MM.1S (cell line): ENCODE results near the gene MAP3K15.

ENCODE experiments used
- DNase-seq: peaks from one replicate; pipeline ENCODE4 v3.0.0-alpha.2; 2015
- H2AFZ ChIP-seq: fragments of 300-600 bp; sonication (generic); 2 replicates; pipeline ENCODE4 v1.6.0; 2016; ENCODE audit warnings: antibody characterized with exemption, low read length
- H3F3A ChIP-seq: fragments of 300-600 bp; sonication (generic); 2 replicates; pipeline ENCODE4 v1.6.1; 2016; ENCODE audit warnings: mild to moderate bottlenecking, antibody characterized with exemption, low read length, moderate library complexity, mixed read lengths; ENCODE audit not compliant: insufficient read depth
- H3K27ac ChIP-seq: fragments of 300-600 bp; sonication (generic); 2 replicates; pipeline ENCODE4 v1.5.1; 2016; ENCODE audit warnings: mild to moderate bottlenecking, low read length
- H3K27me3 ChIP-seq: fragments of 300-600 bp; sonication (generic); replicated peaks from 2 replicates; pipeline ENCODE4 v1.6.0; 2016; ENCODE audit warnings: low read length; ENCODE audit not compliant: insufficient read depth
- H3K36me3 ChIP-seq: fragments of 300-600 bp; sonication (generic); replicated peaks from 2 replicates; pipeline ENCODE4 v1.6.1; 2016; ENCODE audit warnings: mild to moderate bottlenecking, low read length, mixed read lengths; ENCODE audit not compliant: insufficient read depth
- H3K4me1 ChIP-seq: fragments of 300-600 bp; sonication (generic); 2 replicates; pipeline ENCODE4 v1.6.1; 2016; ENCODE audit warnings: low read length, mixed read lengths
- H3K4me2 ChIP-seq: fragments of 300-600 bp; sonication (generic); 2 replicates; pipeline ENCODE4 v1.6.0; 2016; ENCODE audit warnings: low read depth, low read length
- H3K4me3 ChIP-seq: fragments of 300-600 bp; sonication (generic); 2 replicates; pipeline ENCODE4 v1.5.1; 2016; ENCODE audit warnings: low read length, mixed read lengths
- H3K79me2 ChIP-seq: fragments of 300-600 bp; sonication (generic); 2 replicates; pipeline ENCODE4 v1.6.1; 2016; ENCODE audit warnings: mixed run types, low read length, mixed read lengths
- H3K9ac ChIP-seq: fragments of 300-600 bp; sonication (generic); 2 replicates; pipeline ENCODE4 v1.6.1; 2016; ENCODE audit warnings: low read length, mixed read lengths
- H3K9me2 ChIP-seq: fragments of 300-600 bp; sonication (generic); replicated peaks from 2 replicates; pipeline ENCODE4 v1.6.1; 2016; ENCODE audit warnings: mild to moderate bottlenecking, low read length, mixed read lengths; ENCODE audit not compliant: insufficient read depth
- H3K9me3 ChIP-seq: fragments of 300-600 bp; sonication (generic); replicated peaks from 2 replicates; pipeline ENCODE4 v1.6.1; 2016; ENCODE audit warnings: mild to moderate bottlenecking, low read length, mixed read lengths; ENCODE audit not compliant: insufficient read depth
- H4K20me1 ChIP-seq: fragments of 300-600 bp; sonication (generic); 2 replicates; pipeline ENCODE4 v1.6.1; 2016; ENCODE audit warnings: mild to moderate bottlenecking, low read length, moderate library complexity, mixed read lengths; ENCODE audit not compliant: insufficient read depth
- EZH2 ChIP-seq: fragments of 300-600 bp; sonication (generic); optimal IDR thresholded peaks from 2 replicates; pipeline ENCODE3; 2017; ENCODE audit warnings: low read depth, mild to moderate bottlenecking, antibody characterized with exemption, low read length, mixed read lengths
- EZH2phosphoT487 ChIP-seq: fragments of 300-600 bp; sonication (generic); IDR thresholded peaks from 2 replicates; pipeline ENCODE4 v1.6.1; 2018; ENCODE audit warnings: antibody characterized with exemption, low read length
- TF ChIP-seq, protein P1 (sequence below): fragments of 300-600 bp; sonication (generic); IDR thresholded peaks from 2 replicates; pipeline ENCODE4 v1.5.1; 2016; ENCODE audit warnings: antibody characterized with exemption, low read length, mixed read lengths

MAP3K15 gene

GRCh38 chrX:19532709-19533108 is 17.4 kb upstream of the MAP3K15 start:
- no peak overlapping the region for H2AFZ ChIP-seq
- no peaks in the 10 kb centered on the region for H3K79me2 ChIP-seq
- H3K4me2 ChIP-seq, result no peak overlapping the region
- H3K36me3 ChIP-seq, result no peaks in the 10 kb centered on the region
- no peaks in the 10 kb centered on the region for H3F3A ChIP-seq
- H3K4me1 ChIP-seq, result no peaks in the 10 kb centered on the region
- H3K9ac ChIP-seq, result no peak overlapping the region
- TF ChIP-seq EZH2 (no peak), EZH2phosphoT487 (no peak)
- TF ChIP-seq, protein P1, sequence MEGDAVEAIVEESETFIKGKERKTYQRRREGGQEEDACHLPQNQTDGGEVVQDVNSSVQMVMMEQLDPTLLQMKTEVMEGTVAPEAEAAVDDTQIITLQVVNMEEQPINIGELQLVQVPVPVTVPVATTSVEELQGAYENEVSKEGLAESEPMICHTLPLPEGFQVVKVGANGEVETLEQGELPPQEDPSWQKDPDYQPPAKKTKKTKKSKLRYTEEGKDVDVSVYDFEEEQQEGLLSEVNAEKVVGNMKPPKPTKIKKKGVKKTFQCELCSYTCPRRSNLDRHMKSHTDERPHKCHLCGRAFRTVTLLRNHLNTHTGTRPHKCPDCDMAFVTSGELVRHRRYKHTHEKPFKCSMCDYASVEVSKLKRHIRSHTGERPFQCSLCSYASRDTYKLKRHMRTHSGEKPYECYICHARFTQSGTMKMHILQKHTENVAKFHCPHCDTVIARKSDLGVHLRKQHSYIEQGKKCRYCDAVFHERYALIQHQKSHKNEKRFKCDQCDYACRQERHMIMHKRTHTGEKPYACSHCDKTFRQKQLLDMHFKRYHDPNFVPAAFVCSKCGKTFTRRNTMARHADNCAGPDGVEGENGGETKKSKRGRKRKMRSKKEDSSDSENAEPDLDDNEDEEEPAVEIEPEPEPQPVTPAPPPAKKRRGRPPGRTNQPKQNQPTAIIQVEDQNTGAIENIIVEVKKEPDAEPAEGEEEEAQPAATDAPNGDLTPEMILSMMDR, result no peak
- no peaks in the 10 kb centered on the region for H4K20me1 ChIP-seq
- H3K27me3 ChIP-seq, result no peaks in the 10 kb centered on the region
- H3K9me2 ChIP-seq, result no peaks in the 10 kb centered on the region
- H3K4me3 ChIP-seq, result no peak overlapping the region
- DNase-seq, result no peak
- H3K9me3 ChIP-seq, result no peaks in the 10 kb centered on the region
- no peak overlapping the region for H3K27ac ChIP-seq

DNA sequence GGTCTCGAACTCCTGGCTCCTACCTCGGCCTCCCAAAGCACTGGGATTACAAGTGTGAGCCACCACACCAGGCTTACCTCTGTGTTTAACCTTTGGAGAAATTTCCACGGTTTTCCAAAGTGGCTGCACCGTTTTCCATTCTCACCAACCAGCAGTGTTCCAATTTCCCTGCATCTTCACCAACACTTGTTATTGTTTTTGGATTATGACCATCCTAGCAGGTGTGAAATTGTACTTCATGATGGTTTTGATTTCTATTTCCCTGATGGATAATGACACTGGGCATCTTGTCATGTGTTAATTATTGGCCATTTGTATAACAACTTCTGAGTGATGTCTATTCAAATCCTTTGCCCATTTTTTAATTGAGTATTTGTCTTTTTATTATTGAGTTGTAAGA is 2.7 kb upstream of the MAP3K15 start:
- no peak overlapping the region for H2AFZ ChIP-seq
- TF ChIP-seq EZH2, result no peak
- TF ChIP-seq EZH2phosphoT487, result no peak
- TF ChIP-seq, protein P1, result no peak
- H3K27me3 ChIP-seq, result no peaks in the 10 kb centered on the region
- H3K36me3 ChIP-seq, result no peaks in the 10 kb centered on the region
- H3K9ac ChIP-seq, result no peak overlapping the region
- no peak overlapping the region for H3K4me2 ChIP-seq
- H3K9me3 ChIP-seq, result no peaks in the 10 kb centered on the region
- no peaks in the 10 kb centered on the region for H3K9me2 ChIP-seq
- H3K4me3 ChIP-seq, result no peak overlapping the region
- H3K79me2 ChIP-seq, result no peaks in the 10 kb centered on the region
- no peak for DNase-seq
- H3K4me1 ChIP-seq, result no peaks in the 10 kb centered on the region
- no peaks in the 10 kb centered on the region for H3F3A ChIP-seq
- no peak overlapping the region for H3K27ac ChIP-seq
- no peaks in the 10 kb centered on the region for H4K20me1 ChIP-seq

DNA sequence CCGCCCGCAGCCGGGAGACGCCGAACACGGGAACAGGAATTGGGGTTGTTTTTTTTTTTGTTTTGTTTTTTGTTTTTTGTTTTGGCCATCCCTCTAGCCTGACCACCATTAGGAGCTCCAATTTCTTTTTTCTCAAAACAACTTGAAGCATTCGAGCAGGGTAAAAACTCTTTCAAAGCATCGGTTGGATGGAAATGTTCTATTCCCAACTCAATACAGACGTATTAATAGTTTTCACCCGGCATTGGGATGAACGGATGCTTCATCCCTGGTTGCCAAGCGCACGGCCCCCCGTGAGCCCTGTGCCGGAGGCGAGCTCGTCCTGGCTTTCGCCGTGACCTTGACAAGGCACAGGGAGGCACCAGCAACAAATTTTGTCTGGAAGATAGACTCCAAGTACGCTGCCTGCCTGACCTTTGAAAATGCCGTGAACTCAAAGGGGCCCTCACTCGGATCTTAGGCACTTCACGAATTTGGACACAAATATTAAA is 352 bp upstream of the MAP3K15 start:
- no peaks in the 10 kb centered on the region for H3K4me1 ChIP-seq
- peak overlapping the region; percentile 75 for H2AFZ ChIP-seq
- TF ChIP-seq, protein P1, result no peak
- TF ChIP-seq EZH2 (no peak), EZH2phosphoT487 (no peak)
- H3K4me2 ChIP-seq, result peak overlapping the region; percentile 87
- no peaks in the 10 kb centered on the region for H3K9me3 ChIP-seq
- H3K4me3 ChIP-seq, result peak overlapping the region; percentile 52
- no peak overlapping the region for H3K27ac ChIP-seq
- H3K79me2 ChIP-seq, result no peaks in the 10 kb centered on the region
- no peaks in the 10 kb centered on the region for H4K20me1 ChIP-seq
- no peaks in the 10 kb centered on the region for H3K27me3 ChIP-seq
- H3K9ac ChIP-seq, result no peak overlapping the region
- DNase-seq, result no peak
- H3F3A ChIP-seq, result no peaks in the 10 kb centered on the region
- no peaks in the 10 kb centered on the region for H3K9me2 ChIP-seq
- no peaks in the 10 kb centered on the region for H3K36me3 ChIP-seq
